PC-3 (cell line): ENCODE data around the gene MED1. TPM values are rescaled to one million over a fixed set of nuclear protein-coding genes. Genes with fewer than 3 reads are reported as not detected.

ENCODE experiments used
- ATAC-seq: fragments of 200-7000 bp; cut with Tn5 transposase; 2 replicates; pipeline ENCODE4 v1.9.1; 2020; ENCODE audit warnings: mild to moderate bottlenecking, moderate library complexity
- BruUV-seq: library from RNA; stranded (reverse); fragments of 400-500 nt; replicated peaks from 2 replicates; lab custom pipeline; 2021; lab: Mats Ljungman, UMichigan
- CTCF ChIA-PET: fragments of 300-600 bp; sonication (Branson Sonifier 250); formaldehyde crosslinking; loops from one replicate; lab custom pipeline; 2022; ENCODE audit warnings: antibody characterized with exemption; lab: Charles Lee
- POLR2A ChIA-PET: fragments of 300-600 bp; sonication (Branson Sonifier 250); formaldehyde crosslinking; loops from one replicate; lab custom pipeline; 2022; ENCODE audit warnings: antibody characterized with exemption; ENCODE audit not compliant: unreplicated experiment; lab: Charles Lee
- DNase-seq: peaks from one replicate; pipeline ENCODE4 v3.0.0-alpha.2; 2015
- H2AFZ ChIP-seq: fragments of 300-600 bp; sonication (generic); 2 replicates; pipeline ENCODE4 v1.6.0; 2016; ENCODE audit warnings: antibody characterized with exemption, low read length
- H3F3A ChIP-seq: fragments of 300-600 bp; sonication (generic); one replicate; pipeline ENCODE4 v1.6.0; 2017; ENCODE audit warnings: antibody characterized with exemption, low read length, control low read depth, mild to moderate bottlenecking; ENCODE audit not compliant: unreplicated experiment
- H3K27ac ChIP-seq: fragments of 300-600 bp; sonication (generic); 2 replicates; pipeline ENCODE4 v1.5.1; 2016; ENCODE audit warnings: mild to moderate bottlenecking, low read length
- H3K27me3 ChIP-seq: fragments of 300-600 bp; sonication (generic); 2 replicates; pipeline ENCODE4 v1.6.1; 2016; ENCODE audit warnings: low read length, mixed read lengths
- H3K36me3 ChIP-seq: fragments of 300-600 bp; sonication (generic); 2 replicates; pipeline ENCODE4 v1.6.1; 2016; ENCODE audit warnings: low read depth, mixed run types, low read length, mixed read lengths
- H3K4me1 ChIP-seq: fragments of 300-600 bp; sonication (generic); 2 replicates; pipeline ENCODE4 v1.5.1; 2016; ENCODE audit warnings: low read length; ENCODE audit not compliant: insufficient read depth
- H3K4me2 ChIP-seq: fragments of 300-600 bp; sonication (generic); 2 replicates; pipeline ENCODE4 v1.6.0; 2016; ENCODE audit warnings: low read length
- H3K4me3 ChIP-seq: fragments of 300-600 bp; sonication (generic); 2 replicates; pipeline ENCODE4 v1.5.1; 2016; ENCODE audit warnings: mild to moderate bottlenecking, low read length, mixed read lengths
- H3K79me2 ChIP-seq: fragments of 300-600 bp; sonication (generic); 2 replicates; pipeline ENCODE4 v1.6.1; 2017; ENCODE audit warnings: low read length, mixed read lengths
- H3K9ac ChIP-seq: fragments of 300-600 bp; sonication (generic); 2 replicates; pipeline ENCODE4 v1.6.0; 2016; ENCODE audit warnings: mild to moderate bottlenecking, low read length
- H3K9me2 ChIP-seq: fragments of 300-600 bp; sonication (generic); replicated peaks from 2 replicates; pipeline ENCODE4 v1.6.1; 2016; ENCODE audit warnings: mixed run types, low read length, mixed read lengths
- H3K9me3 ChIP-seq: fragments of 300-600 bp; sonication (generic); 2 replicates; pipeline ENCODE4 v1.6.1; 2016; ENCODE audit warnings: low read length, mixed read lengths
- H4K20me1 ChIP-seq: fragments of 300-600 bp; sonication (generic); 2 replicates; pipeline ENCODE4 v1.6.1; 2016; ENCODE audit warnings: low read length, mixed read lengths
- CTCF ChIP-seq: fragments of 300-600 bp; sonication (generic); conservative IDR thresholded peaks from 2 replicates; pipeline ENCODE4 v1.5.1; 2017; ENCODE audit warnings: antibody characterized with exemption, low read depth, mild to moderate bottlenecking, low read length
- EZH2 ChIP-seq: fragments of 300-600 bp; sonication (generic); IDR thresholded peaks from one replicate; pipeline ENCODE4 v1.6.1; 2017; ENCODE audit warnings: antibody characterized with exemption, mild to moderate bottlenecking, low read length; ENCODE audit not compliant: unreplicated experiment
- EZH2phosphoT487 ChIP-seq: fragments of 300-600 bp; sonication (generic); IDR thresholded peaks from 2 replicates; pipeline ENCODE4 v1.6.1; 2018; ENCODE audit warnings: mild to moderate bottlenecking, antibody characterized with exemption, low read length, borderline replicate concordance
- intact Hi-C: fragments of 100-400 bp; cut with micrococcal nuclease; formaldehyde crosslinking; loops from 2 replicates; pipeline ENCODE4 v1.9.0; 2023
- total RNA-seq: library from RNA; depleted of rRNA; stranded (reverse); fragments of >200 nt; gene quantifications from 2 replicates; pipeline ENCODE4 v1.2.3, GENCODE V29; 2014

MED1 gene
- total RNA-seq, 1 experiment from 2014 or later: 19.1 TPM

DNA sequence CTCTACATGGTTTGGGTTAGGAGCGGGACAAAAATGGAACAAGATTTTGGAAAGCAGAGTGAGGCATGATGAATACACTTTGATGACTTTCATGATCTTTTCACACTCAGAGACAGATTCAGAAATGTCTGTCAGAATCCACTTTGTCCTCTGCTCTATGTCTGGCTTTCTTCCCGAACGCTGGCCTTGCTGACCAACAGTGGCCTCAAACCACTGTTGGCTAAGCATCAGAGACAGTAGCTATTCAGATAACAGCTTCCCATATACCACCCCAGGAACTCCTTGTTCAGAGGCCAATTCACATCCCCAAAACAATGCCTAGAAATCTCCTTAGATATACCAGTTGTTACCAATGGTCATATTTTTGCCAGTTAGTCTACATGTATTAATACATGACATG, 90.5 kb downstream of the MED1 start:
- H3K79me2 ChIP-seq: no peaks in the 10 kb centered on the region

DNA sequence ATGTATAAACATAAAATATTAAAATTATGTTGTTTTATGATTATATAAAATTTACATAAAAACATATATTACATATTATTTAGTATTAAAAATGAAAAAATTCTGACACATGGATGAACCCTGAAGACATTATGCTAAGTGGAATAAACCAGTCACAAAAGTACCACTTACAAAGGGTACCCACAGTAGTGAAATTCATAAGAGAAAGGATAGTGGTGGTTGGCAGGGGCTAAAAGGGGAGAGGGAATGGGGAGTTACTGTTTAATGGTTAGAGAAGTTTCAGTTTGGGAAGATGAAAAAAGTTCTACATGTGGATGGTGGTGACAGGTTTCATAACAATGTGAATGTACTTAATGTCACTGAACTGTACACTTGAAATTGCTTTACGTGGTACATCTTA, 91.1 kb downstream of the MED1 start:
- Histone ChIP-seq H3K9ac (no peak overlapping the region), H3K79me2 (no peaks in the 10 kb centered on the region), H3K27me3 (no peaks in the 10 kb centered on the region), H3K4me2 (no peak overlapping the region), H3F3A (no peaks in the 10 kb centered on the region), H3K36me3 (no peaks in the 10 kb centered on the region), H3K4me3 (no peak overlapping the region), H4K20me1 (no peaks in the 10 kb centered on the region), H2AFZ (no peak overlapping the region), H3K4me1 (no peaks in the 10 kb centered on the region), H3K9me3 (no peaks in the 10 kb centered on the region), H3K9me2 (no peaks in the 10 kb centered on the region), H3K27ac (no peak overlapping the region)
- no peak for ATAC-seq
- ChIA-PET POLR2A (no interaction called here), CTCF (no interaction called here)
- no peak for DNase-seq
- no TSS peak for BruUV-seq
- no peak for TF ChIP-seq EZH2
- no peak for TF ChIP-seq EZH2phosphoT487
- TF ChIP-seq CTCF: no peak
- intact Hi-C loops: no loop called here

More for the DNA sequence above, 90.5 kb downstream of the MED1 start:
- BruUV-seq: no TSS peak
- Histone ChIP-seq H2AFZ (no peak overlapping the region), H4K20me1 (no peaks in the 10 kb centered on the region), H3K27me3 (no peaks in the 10 kb centered on the region), H3K9me2 (no peaks in the 10 kb centered on the region), H3K9me3 (no peaks in the 10 kb centered on the region), H3K27ac (no peak overlapping the region), H3K4me3 (no peak overlapping the region), H3K4me1 (no peaks in the 10 kb centered on the region), H3K4me2 (no peak overlapping the region), H3K9ac (no peak overlapping the region), H3F3A (no peaks in the 10 kb centered on the region), H3K36me3 (no peaks in the 10 kb centered on the region)
- ATAC-seq: no peak
- CTCF ChIA-PET: no interaction called here
- TF ChIP-seq EZH2 (no peak), EZH2phosphoT487 (no peak), CTCF (no peak)
- DNase-seq: no peak
- POLR2A ChIA-PET: no interaction called here
- intact Hi-C loops: no loop called here

- H3K36me3 ChIP-seq: no peaks in the 10 kb centered on the region
- intact Hi-C loops: no loop called here
- no peaks in the 10 kb centered on the region for H3F3A ChIP-seq
- no peak overlapping the region for H3K27ac ChIP-seq
- H3K9ac ChIP-seq: no peak overlapping the region
- H2AFZ ChIP-seq: no peak overlapping the region
- no peak overlapping the region for H3K4me2 ChIP-seq
- BruUV-seq: no TSS peak
- no peaks in the 10 kb centered on the region for H3K9me3 ChIP-seq
- no peaks in the 10 kb centered on the region for H3K79me2 ChIP-seq
- no peak overlapping the region for H3K4me3 ChIP-seq
- H3K4me1 ChIP-seq: no peaks in the 10 kb centered on the region
- no peaks in the 10 kb centered on the region for H3K9me2 ChIP-seq
- ChIA-PET POLR2A (interaction anchor here (0.5 kb wide), 1 partner anchor 31 kb away, joined by 3 read pairs; no protein-coding TSS in a partner anchor), CTCF (no interaction called here)
- no peak for DNase-seq
- TF ChIP-seq EZH2phosphoT487 (no peak), CTCF (no peak), EZH2 (no peak)
- ATAC-seq: no peak
- H3K27me3 ChIP-seq: no peaks in the 10 kb centered on the region
- no peaks in the 10 kb centered on the region for H4K20me1 ChIP-seq
Measured at GRCh38 chr17:39357986-39358385, 93.1 kb downstream of the MED1 start.
